ENCODE results near the gene GRIN3B.
A peak's percentile ranks its signal among the peaks of the same experiment; 100 is the strongest.

Gene GRIN3B

DNA sequence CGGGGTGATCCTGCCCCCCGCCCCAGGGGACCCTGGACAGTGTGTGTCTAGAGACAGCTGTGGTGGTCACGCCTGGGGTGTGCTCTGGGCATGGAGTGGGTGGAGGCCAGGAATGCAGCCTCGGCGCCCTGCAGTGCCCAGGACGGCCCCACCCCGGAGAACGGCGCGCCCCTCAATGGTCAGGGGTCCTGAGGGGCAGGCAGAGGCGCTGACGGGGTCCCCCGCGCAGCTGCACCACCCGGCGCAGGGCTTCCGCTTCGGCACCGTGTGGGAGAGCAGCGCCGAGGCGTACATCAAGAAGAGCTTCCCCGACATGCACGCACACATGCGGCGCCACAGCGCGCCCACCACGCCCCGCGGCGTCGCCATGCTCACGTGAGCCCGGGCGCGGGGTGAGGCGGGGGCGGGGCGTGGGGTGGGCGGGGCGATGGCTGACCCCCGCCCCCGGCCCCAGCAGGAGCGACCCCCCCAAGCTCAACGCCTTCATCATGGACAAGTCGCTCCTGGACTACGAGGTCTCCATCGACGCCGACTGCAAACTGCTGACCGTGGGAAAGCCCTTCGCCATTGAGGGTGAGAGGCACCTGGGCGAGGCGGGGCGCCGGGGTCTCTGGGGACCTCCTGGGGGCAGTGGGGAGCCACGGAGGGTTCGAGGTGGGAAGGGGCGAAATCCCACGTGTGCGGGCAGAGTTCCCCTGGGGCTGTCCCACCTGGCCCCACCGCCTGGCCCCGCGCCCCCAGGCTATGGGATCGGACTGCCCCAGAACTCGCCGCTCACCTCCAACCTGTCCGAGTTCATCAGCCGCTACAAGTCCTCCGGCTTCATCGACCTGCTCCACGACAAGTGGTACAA is 7.4 kb downstream of the GRIN3B start:
- DNase-seq (ENCODE audit: low read depth, low spot score), result no peak

DNA sequence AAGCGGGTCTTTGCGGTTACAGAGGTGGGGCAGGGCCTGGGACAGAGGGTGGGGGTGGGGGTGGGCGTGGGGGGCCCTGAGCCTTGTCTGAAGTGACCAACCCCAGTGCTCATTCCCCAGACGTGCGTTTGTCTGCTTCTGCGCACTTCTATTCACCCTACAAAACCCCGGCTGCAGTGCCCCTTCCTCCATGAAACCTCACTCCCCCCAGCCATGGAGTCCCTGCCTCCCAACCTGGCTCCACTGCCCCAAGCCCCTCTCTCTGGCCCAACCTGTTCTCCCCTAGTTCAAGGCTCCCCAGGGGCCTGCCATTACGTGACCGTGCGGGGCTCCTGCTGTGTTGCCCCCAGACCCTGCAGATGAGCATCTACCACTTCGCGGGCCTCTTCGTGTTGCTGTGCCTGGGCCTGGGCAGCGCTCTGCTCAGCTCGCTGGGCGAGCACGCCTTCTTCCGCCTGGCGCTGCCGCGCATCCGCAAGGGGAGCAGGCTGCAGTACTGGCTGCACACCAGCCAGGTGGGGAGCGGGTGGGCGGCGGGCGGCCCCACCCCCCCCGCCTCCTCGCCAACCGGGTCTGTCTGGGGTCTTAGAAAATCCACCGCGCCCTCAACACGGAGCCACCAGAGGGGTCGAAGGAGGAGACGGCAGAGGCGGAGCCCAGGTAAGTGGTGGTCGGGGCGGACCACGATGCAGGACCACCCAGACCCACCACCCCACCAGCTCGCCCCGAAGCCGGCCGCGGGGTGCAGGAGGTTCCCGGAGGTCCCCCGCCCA is 8.2 kb downstream of the GRIN3B start:
- no peak for DNase-seq (ENCODE audit: low read depth, low spot score)

DNA sequence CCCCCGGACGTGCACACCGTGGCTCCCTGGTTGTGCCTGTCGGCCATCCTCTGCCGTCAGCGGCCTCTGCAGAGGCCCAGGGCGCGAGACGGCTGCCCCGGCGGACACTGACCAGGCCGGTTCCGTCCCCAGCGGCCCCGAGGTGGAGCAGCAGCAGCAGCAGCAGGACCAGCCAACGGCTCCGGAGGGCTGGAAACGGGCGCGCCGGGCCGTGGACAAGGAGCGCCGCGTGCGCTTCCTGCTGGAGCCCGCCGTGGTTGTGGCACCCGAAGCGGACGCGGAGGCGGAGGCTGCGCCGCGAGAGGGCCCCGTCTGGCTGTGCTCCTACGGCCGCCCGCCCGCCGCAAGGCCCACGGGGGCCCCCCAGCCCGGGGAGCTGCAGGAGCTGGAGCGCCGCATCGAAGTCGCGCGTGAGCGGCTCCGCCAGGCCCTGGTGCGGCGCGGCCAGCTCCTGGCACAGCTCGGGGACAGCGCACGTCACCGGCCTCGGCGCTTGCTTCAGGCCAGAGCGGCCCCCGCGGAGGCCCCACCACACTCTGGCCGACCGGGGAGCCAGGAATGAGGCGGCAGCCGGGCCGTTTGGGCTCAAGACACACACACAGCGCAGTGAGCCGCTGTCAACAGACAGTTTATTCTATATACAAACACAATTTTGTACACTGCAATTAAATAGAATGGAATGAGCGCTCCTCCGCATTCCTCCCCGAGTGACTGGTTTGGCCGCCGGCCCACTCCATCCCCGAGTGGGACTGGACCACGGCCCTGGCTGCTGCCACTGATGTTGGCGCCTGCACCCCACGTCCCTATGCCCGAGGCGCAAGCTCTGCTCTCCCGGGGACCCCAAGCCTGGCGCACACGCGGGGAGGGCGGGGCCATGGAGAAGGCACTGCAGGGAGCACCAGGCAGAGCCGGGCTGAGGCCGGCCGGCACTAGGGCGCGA is 9.1 kb downstream of the GRIN3B start:
- DNase-seq (ENCODE audit: low read depth, low spot score), result no peak

DNA sequence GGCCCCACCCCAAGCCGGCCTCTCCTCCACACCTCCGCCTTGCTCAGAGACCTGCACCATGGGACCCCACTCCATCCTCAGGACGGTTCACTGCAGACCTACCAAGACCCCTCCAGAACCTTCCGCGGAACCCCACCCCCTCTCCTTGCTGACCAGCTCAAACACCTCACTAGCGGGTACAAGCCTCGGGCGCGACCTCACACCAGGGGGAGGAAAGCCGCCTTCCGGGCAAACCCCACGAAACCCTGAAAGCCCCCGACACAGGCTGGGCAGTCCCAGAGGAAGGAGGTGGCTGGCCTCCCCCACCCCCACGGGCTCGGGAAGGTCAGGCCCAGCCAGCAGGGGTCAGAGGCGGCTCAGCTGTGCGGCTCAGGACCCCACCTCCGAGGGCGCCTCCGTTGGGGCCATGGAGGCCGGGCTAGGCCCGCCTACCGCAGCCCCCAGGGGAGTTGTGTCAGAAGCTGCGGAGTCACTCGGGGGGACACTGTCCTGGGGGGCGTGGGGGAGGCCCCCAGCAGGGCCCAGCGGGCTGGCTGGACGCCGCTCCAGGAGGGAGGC is 9.8 kb downstream of the GRIN3B start:
- no peak for DNase-seq (ENCODE audit: low read depth, low spot score)

DNA sequence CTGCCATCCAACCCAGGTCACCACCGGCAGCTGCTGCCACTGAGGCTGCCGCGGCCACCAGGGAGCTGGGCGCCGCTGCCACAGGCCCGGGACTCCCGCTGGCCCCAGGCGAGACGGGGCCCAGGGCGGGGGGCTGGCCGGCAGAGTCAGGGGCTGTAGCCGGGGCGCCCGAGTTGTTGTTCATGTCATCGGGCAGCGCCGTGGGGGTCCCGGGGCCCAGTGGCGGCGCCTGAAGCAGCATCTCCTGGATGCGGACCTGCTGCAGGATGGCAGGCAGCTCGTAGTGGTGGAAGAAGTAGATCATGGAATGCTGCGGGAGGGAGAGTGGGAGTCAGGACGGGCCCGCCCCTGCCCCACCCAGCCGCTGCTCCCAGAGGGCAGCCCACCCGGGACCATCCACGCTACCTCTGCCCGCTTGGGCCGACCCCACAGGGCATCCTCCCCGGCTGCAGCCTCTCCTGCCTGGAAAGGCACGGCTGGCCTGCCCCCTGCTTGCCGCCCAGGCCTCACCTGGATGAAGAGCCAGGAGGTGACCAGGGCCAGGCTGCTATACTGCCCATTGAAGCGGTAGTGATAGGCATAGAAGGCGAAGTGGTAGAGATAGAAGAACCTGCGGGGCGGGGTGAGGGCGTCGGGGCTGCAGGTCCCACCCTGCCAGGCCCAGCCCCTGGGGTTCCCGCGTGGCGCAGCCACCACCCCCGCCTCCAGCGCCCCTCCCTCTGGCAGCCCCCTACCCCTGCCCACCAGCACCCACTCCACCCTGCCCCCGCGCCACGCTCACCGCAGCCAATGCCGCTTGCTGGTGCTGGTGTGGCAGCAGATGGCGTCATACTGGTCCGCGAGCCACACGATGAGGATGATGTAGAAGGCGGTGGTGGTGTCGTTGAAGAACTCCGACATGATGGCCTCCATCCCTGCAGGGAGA is 10.6 kb downstream of the GRIN3B start:
- DNase-seq (ENCODE audit: low read depth, low spot score), result no peak

DNA sequence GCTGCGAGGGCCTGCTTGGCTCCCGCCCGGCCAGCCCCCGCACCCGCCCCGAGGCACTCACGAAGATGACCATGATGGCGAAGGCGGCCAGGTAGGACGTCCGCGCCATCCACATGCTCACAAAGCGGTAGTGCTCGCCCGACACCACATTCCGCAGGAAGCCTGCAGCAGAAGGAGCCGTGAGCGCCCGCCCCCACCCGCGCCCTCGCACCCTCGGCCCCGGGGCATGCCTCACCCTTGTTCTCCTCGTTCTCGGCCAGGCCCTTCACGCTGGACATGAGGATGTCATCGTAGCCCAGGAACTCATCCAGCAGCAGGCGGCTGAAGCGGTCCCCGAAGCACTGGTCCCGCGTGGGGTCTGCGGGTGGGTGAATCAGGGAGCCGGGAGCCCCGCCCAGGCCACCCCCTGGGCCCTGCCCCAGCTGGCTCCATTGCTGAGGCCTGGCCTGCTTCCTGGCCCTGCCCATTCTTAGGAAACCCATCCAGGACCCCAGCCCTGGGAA is 11.7 kb downstream of the GRIN3B start:
- DNase-seq (ENCODE audit: low read depth, low spot score), result no peak

DNA sequence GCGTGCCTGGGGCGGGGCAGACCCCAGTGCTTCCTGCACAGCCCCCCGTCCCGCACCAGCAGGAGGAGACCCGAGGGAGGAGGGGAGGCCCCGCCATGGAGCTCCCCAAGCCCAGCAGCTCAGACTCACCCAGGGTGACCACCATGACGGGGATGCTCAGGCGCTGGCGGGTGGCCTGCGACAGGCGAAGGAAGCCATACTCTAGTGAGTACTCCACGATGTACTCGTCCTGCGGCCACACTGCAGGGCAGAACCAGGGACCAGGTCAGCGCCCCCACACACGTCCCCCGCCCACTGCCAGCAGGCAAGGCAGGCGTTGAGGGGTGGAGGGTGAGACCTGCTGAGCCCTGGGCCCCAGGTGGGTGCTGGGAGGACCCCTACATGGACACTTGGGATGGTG is 12.1 kb downstream of the GRIN3B start:
- DNase-seq (ENCODE audit: low read depth, low spot score), result no peak

DNA sequence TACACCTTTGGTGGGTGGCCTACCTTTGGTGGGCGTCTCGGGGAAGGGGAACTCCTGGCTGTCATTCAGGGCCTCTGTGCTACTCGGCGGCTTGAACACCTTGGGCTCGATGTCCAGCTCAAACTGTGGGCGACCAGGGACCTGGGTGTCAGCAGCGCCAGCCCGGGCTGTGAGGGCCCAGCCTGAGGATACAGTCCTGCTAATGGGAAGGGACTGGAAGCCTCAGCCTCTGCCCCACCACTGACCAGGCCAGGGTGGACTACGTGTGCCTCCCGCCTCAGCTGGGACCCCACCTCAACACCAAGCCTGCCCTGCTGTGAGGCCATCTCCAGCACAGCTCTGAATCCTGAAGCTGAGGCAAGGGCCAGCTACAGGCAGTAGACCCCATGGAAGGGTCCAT is 13.0 kb downstream of the GRIN3B start:
- no peak for DNase-seq (ENCODE audit: low read depth, low spot score)

DNA sequence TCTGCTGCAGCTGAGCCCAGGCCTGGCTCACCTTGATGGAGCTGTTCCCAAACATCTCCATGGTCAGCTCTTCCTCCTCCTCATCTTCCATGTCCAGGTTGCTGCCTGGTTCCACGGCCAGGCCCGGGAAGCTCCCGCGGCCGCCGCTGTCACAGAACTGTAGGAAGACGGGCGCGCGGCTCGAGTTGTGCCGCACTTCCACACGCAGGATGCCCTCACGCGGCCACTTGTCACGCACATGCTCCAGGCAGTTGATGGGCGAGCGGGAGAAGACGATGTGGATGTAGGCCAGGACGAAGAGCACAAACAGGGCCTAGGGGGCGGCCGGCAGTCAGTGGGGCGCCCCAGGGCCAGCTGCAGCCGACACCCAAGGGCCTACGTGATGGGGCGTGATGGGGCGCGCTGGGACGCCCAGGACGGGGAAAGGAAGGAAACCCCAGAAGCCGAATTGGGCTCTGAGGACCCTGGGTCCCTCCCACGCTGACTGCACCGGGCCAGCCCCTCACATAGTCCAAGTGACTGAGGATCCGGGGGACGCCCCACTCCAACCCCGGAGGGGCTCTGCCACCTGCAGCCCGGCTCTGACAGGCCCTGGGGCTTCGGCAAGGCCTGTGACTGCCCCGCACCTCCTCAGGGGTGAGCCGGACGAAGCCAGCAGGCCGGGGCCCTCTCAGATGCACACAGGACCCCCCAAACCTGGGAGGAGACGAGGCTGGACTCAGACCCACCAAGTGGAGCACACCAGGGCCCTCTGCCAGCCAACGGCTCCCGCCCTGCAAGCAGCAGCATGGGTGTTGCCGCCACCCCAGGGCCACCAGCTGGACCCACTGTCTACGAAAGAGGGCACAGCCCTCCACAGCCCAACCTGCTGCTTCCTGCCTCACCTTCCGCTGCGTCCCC is 14.2 kb downstream of the GRIN3B start:
- DNase-seq (ENCODE audit: low read depth, low spot score), result no peak

DNA sequence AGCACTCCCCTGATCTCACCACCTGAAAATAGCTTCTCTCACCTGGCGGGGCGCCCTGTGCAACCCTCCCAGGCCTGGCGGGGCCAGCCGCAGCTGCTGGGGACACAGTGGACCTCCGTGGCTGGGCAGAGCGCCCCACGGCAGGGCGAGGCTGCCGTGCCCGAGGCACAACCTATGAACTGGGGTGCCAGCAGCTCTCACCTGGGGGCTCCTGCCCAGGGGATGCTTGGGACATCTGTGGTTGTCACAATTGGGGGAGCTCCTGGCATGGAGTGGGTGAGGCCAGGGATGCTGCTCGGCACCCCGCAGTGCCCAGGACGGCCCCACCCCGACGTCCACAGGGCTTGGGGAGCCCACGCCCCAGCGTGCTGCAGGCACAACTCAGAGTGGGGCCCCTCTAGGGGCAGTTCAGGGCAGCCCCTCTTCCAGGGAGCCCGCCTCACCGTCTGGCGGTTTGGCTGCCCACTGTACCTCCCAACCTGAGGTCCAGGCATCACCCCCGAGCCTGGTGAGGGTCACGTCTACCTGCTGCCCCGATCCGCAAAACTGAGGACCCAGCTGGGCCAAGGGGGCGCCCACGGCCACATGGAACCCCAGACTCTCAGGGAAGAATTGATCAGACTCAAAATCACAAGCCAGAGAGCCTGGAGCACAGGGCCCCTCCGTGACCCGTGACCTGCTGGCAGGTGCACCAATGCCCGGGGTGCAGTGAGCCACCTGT is 15.0 kb downstream of the GRIN3B start:
- DNase-seq (ENCODE audit: low read depth, low spot score), result no peak

DNA sequence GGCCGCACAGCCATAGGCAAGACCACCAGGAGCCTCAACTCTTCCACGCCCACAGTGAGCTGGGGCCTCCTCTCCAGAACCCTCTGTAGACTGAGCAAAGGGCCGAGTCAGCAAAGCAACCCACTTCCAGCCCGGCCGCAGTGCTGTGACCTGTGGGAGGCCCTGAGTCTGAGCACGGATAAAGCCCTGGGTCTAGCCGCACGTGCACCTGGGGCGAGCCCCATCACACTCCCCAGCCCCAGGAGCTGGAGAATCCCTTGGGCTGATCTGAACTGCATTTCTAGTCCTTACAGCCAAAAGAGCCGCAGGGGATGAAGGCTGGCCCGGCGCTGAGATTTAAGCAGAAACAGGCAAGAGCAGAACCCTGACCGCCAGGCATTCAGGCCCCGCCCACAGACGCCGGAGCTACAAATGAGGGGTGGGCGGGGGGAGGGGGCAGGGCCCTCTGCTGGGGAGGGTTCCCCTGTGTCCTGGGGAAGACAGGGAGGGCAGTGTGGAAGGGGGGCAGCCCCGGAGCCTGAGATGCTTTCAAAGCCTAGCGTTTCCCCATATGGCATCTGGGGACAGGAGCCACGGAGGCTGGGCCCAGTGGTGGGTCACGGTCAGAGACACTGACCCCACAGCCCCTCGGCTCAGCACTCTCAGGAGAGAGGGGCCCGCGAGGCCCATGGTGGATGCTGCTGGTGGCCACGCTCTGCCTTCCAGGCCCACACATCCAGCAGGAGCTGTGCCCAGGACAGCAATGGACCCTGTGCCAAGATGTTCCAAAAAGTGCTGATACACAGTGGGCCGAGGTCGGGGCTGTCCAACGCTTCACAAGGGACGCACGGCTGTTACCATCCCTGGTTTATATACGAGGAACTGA is 15.8 kb downstream of the GRIN3B start:
- no peak for DNase-seq (ENCODE audit: low read depth, low spot score)

DNA sequence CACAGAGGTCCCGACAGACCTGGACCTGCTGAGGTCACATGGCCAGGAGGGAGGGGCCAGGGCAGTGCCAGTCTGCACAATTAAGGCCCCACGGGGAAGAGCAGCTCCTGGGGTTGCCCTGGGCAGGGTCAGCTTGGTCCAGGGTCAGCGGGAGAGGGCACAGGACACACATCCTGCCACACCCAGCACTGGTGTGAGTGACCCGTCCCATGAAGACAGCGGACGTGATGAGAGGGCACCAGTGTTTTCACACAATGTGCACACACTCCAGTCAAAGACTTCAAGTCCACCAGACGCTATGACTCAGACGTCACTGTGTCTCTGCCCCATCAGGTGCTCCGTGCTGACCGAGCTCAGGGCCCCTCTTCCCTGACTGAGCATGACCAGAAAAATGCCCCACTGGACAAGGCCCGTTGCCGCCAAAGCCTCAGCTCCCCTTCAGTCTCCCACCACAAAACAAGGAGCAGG is 16.5 kb downstream of the GRIN3B start:
- peak; percentile 76 for DNase-seq (ENCODE audit: low read depth, low spot score)

DNA sequence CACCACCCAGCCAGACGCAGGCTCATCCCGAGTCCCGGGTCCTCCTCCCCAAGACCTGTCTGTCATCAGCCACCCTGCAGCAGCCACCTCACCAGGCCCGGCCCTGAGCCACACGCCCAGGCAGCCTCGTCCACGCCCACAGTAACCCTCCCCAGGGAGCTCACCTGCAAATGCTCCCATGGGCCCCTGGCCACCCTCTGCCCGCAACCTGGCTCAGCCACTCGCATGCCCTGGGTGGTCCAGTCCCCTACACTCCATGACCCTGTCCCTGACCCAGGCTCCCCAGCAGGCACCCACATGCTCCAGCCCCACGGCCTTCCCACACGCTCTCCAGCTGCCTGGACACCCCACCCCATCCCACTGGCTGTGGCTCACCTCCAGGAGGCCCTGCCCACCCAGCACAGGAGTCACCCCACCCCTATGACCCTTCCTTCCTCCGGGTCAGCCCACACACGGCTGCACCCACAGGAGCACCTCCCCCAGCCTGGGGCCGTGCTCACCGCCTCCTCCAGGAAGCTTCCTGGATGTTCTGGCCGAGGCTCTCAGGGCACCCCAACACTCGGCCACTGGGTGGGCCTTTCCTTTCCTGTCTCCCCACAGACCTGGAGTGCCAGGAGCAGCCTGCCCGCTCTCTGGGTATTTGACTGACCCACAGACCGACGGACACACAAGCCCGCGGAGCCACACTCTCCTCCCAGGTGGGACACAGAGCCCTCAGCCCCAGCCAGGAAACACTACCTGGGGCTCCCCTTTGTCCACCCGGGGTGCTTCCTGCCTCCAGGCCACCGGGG is 17.1 kb downstream of the GRIN3B start:
- no peak for DNase-seq (ENCODE audit: low read depth, low spot score)

DNA sequence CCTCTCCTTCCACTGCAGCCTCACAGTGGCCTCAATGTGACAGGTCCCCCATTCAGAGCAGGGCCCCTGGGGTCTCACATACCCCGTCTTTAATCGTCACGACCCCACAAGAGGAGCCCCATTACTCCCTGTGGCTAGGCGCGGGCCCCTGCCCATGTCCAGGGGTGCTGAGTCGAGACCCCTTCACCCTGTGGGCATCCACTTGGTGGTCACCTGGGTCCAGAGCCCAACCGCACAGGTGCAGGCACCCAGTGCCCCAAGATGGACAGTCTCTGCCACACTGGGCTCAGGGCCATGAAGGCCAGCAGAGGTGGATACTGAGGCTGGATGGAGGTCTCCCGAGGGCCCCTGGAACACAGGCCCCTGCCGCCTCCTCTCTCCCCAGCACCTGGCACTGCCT is 17.7 kb downstream of the GRIN3B start:
- no peak for DNase-seq (ENCODE audit: low read depth, low spot score)

DNA sequence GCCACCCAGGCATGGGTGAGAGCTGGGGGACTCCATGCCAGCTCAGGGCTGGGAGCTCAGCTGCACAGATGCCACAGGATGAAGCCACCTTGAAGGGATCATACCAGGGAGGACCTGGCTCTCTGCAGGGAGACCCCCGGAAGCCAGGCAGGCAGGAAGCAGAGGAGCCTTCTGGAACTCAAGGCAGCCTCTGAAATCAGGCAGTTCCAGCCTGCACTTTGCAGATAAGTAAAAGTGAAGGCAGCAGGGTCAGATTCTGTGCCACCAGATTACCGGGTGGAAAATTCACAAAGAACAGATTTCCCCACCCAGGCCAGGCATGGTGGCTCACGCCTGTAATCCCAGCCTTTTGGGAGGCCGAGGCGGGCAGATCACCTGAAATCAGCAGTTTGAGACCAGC is 18.2 kb downstream of the GRIN3B start:
- no peak for DNase-seq (ENCODE audit: low read depth, low spot score)

DNA sequence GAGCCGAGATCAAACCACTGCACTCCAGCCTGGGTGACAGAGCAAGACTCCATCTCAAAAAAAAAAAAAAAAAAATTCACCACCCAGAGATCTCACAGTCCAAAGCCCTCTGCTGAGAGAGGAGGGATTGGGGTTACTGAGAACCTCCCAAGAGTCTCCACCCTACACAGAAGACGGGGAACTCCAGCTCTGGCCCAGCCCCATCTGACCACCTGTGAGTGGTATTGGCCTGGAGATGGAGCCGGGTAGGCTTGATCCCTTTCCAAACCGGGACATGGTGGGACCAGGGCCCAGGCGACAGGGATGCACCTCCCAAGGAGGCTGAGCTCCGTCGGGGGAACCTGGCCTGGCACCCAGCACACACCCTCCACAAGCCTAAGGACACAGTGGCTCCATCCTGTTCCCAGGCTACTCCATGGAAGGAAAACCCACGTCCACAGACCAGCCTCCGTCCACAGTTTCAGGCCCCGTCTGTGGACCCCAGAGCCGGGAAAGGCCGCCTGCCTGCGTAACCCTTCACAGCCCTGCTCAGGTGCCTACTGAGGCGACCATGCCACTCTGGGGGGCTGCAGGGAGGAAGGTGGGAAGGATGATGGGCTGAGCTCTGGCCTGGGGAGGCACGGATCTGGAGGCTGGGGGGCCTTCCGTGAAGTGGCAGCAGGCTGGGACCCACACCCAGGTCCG is 18.9 kb downstream of the GRIN3B start:
- DNase-seq (ENCODE audit: low read depth, low spot score), result no peak

Data from astrocyte of the hippocampus (primary cell).